SJCRH30 (cell line): Measurements from ENCODE around the gene GRIA4. TPM values are rescaled to one million over a fixed set of nuclear protein-coding genes. Genes with fewer than 3 reads are reported as not detected.
A peak's percentile ranks its signal among the peaks of the same experiment; 100 is the strongest.

Source experiments
- DNase-seq, 2 experiments: peaks; one replicate each; pipeline ENCODE4 v3.0.0-alpha.2; 2015 to 2020
- H3K27ac ChIP-seq: fragments of 250-450 bp; sonication (Bioruptor Pico); 2 replicates; pipeline ENCODE4 v1.5.1; 2020; ENCODE audit warnings: mild to moderate bottlenecking, moderate library complexity
- H3K27me3 ChIP-seq: fragments of 250-450 bp; sonication (Bioruptor Pico); 2 replicates; pipeline ENCODE4 v1.5.1; 2020; ENCODE audit warnings: mild to moderate bottlenecking, moderate library complexity
- H3K36me3 ChIP-seq: fragments of 250-450 bp; sonication (Bioruptor Pico); 2 replicates; pipeline ENCODE4 v1.5.1; 2020; ENCODE audit warnings: mild to moderate bottlenecking, moderate library complexity
- H3K4me1 ChIP-seq: fragments of 250-450 bp; sonication (Bioruptor Pico); 2 replicates; pipeline ENCODE4 v1.5.1; 2020; ENCODE audit warnings: mild to moderate bottlenecking, moderate library complexity
- H3K4me3 ChIP-seq: fragments of 250-450 bp; sonication (Bioruptor Pico); 2 replicates; pipeline ENCODE4 v1.5.1; 2020; ENCODE audit warnings: mild to moderate bottlenecking, moderate library complexity
- H3K9me3 ChIP-seq: fragments of 250-450 bp; sonication (Bioruptor Pico); replicated peaks from 2 replicates; pipeline ENCODE4 v1.5.1; 2020; ENCODE audit warnings: mild to moderate bottlenecking, moderate library complexity
- total RNA-seq: library from RNA; depleted of rRNA; stranded (reverse); fragments of >200 nt; shearing (Covaris generic); gene quantifications from 2 replicates; pipeline ENCODE4 v1.2.3, GENCODE V29; 2014

The GRIA4 gene
- total RNA-seq, 1 experiment from 2014 or later, result not detected

DNA sequence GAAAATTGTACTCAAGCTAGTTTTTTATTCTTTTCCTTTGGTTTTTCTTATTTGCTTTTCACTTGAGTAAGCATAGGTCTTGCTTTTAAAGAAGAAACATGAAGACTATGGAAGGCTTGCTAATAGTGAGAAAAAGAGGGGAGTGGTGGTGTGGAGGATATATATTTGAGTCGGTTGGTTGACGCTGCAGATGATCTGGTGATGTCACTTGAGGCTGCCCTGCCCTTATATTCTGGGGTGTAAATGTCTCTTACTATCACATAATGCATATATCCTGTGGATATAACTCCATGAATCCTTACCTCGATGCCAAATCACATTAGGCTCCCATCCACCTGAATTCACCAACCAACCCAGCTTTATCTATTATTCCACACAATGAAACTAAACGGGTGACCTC lies 2.9 kb downstream of the GRIA4 start:
- Histone ChIP-seq H3K4me3 (no peak overlapping the region), H3K9me3 (no peaks in the 10 kb centered on the region), H3K4me1 (no peaks in the 10 kb centered on the region), H3K27ac (no peak overlapping the region), H3K36me3 (no peaks in the 10 kb centered on the region), H3K27me3 (no peaks in the 10 kb centered on the region)
- DNase-seq, result no peak

DNA sequence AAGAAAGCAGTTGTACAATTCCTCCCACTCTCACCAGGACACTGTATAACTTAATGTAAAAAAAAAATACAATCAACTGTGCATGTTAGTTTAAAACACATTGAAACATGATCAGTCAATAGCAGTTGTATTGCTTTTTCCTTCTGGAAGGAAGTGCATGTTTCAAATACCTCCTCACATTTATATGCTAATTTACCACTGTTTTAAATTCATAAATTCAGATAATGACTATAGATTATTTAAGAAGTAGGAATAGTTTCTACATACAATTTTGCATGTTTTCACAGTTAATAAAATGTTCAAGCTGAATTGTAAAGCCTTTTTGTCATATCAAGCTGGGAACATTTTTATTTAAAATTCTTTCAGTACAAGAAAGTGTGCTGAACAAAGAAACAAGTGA lies 3.3 kb downstream of the GRIA4 start:
- H3K27ac ChIP-seq, result no peak overlapping the region
- no peaks in the 10 kb centered on the region for H3K4me1 ChIP-seq
- no peak for DNase-seq
- H3K4me3 ChIP-seq, result no peak overlapping the region
- no peaks in the 10 kb centered on the region for H3K27me3 ChIP-seq
- H3K9me3 ChIP-seq, result no peaks in the 10 kb centered on the region
- no peaks in the 10 kb centered on the region for H3K36me3 ChIP-seq

- DNase-seq, result no peak
- Histone ChIP-seq H3K9me3 (no peaks in the 10 kb centered on the region), H3K36me3 (no peaks in the 10 kb centered on the region), H3K27me3 (no peaks in the 10 kb centered on the region), H3K4me3 (no peak overlapping the region), H3K4me1 (no peaks in the 10 kb centered on the region), H3K27ac (no peak overlapping the region)
Observed at GRCh38 chr11:105618343-105618955, 8.6 kb downstream of the GRIA4 start.

GRCh38 chr11:105619556-105619955 lies 9.7 kb downstream of the GRIA4 start:
- no peaks in the 10 kb centered on the region for H3K4me1 ChIP-seq
- no peak overlapping the region for H3K27ac ChIP-seq
- no peak for DNase-seq
- no peaks in the 10 kb centered on the region for H3K36me3 ChIP-seq
- no peak overlapping the region for H3K4me3 ChIP-seq
- no peaks in the 10 kb centered on the region for H3K27me3 ChIP-seq
- no peaks in the 10 kb centered on the region for H3K9me3 ChIP-seq

DNA sequence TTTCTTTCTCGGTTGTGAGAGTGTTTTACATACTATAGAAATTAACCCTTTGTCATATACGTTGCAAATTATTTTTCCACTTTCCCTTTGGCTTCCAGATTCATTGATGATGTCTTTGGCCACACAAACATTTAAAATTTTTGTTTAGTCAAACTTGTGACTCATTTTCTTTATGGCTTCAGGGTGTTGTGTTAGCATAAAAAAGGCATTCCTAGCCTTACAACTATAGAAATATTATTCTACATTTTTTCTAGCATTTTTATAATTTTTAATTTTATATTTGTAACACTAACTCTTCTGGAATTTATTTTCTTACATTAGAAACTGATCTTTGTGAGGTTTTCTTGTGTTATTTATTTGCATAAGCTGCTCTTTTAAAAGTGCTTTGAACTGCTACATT lies 12.1 kb downstream of the GRIA4 start:
- DNase-seq, result no peak
- Histone ChIP-seq H3K4me3 (no peak overlapping the region), H3K27me3 (no peaks in the 10 kb centered on the region), H3K36me3 (no peaks in the 10 kb centered on the region), H3K27ac (no peak overlapping the region), H3K4me1 (no peaks in the 10 kb centered on the region), H3K9me3 (no peaks in the 10 kb centered on the region)

DNA sequence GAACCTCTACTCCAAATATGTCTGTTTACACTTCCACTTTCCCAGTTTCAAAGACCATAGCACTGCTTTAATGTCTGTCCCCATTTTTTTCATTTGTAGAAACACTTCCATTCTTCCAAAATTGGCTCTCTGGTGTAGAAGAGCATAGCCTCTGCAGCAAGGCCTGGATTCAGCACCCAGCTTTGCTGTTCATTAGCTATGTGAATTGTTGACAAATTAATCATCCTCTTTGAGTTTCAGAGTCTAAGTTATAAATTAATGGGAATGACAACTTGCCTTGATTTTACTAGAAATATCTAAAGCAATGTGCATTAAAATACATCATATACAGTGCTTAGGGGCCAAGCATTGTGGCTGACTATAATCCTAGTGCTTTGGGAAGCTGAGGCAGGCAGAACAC lies 22.4 kb downstream of the GRIA4 start:
- Histone ChIP-seq H3K9me3 (no peaks in the 10 kb centered on the region), H3K4me1 (no peaks in the 10 kb centered on the region), H3K4me3 (no peak overlapping the region), H3K27ac (no peak overlapping the region), H3K27me3 (no peaks in the 10 kb centered on the region), H3K36me3 (no peaks in the 10 kb centered on the region)
- DNase-seq, result no peak

DNA sequence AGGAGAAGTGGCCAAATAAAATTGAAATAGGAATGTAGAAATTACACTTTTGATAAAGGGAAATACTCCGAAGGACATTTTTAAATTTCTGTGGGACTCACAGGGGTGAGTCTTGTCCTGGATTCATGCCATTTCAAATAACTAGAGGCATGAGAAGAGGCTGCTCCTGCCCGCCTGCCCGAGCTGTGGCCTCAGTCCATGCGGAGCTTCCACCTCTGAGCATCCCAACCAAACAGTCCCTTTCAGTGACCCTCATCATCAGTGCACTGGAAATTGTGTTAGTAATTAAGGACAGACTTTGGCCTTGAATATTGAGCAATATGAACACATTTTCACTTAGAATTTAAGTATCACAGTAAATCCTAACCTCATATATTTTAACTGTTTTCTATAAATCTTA lies 25.6 kb downstream of the GRIA4 start:
- no peaks in the 10 kb centered on the region for H3K36me3 ChIP-seq
- H3K9me3 ChIP-seq, result no peaks in the 10 kb centered on the region
- H3K4me3 ChIP-seq, result no peak overlapping the region
- no peak overlapping the region for H3K27ac ChIP-seq
- no peaks in the 10 kb centered on the region for H3K27me3 ChIP-seq
- H3K4me1 ChIP-seq, result no peaks in the 10 kb centered on the region
- DNase-seq, result no peak

DNA sequence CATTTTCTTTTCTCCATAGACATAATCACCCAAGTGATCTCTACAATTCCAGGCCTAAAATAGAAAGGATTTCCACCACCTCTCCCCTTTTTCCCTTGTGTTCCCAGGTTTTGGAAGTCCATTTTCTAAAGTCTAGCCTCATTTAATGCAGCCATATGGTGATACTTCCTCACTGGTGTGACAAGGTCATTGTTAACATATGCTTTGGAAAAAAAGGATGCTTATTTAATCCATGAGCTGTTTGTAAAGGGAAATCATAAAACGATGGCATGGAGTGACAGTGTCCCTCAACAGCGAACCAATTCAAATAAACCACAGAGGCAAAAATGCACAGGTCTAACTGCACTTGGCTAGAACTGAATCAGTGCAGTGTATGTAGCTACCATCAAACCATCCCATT lies 26.6 kb downstream of the GRIA4 start:
- H3K9me3 ChIP-seq, result no peaks in the 10 kb centered on the region
- H3K36me3 ChIP-seq, result no peaks in the 10 kb centered on the region
- H3K4me3 ChIP-seq, result no peak overlapping the region
- no peak overlapping the region for H3K27ac ChIP-seq
- no peaks in the 10 kb centered on the region for H3K4me1 ChIP-seq
- no peaks in the 10 kb centered on the region for H3K27me3 ChIP-seq
- no peak for DNase-seq

GRCh38 chr11:105639527-105639926 lies 29.7 kb downstream of the GRIA4 start:
- no peaks in the 10 kb centered on the region for H3K27me3 ChIP-seq
- DNase-seq, result no peak
- no peaks in the 10 kb centered on the region for H3K9me3 ChIP-seq
- H3K36me3 ChIP-seq, result no peaks in the 10 kb centered on the region
- H3K4me1 ChIP-seq, result no peaks in the 10 kb centered on the region
- H3K4me3 ChIP-seq, result no peak overlapping the region
- no peak overlapping the region for H3K27ac ChIP-seq

- Histone ChIP-seq H3K36me3 (no peaks in the 10 kb centered on the region), H3K4me3 (no peak overlapping the region), H3K27ac (no peak overlapping the region), H3K9me3 (no peaks in the 10 kb centered on the region), H3K4me1 (peaks cover 6% of the 10 kb centered on the region; the same call in 1 of the 2 replicates), H3K27me3 (no peaks in the 10 kb centered on the region)
- no peak for DNase-seq
Observed at GRCh38 chr11:105641433-105641832, 31.6 kb downstream of the GRIA4 start.

GRCh38 chr11:105642870-105643269 lies 33.0 kb downstream of the GRIA4 start:
- Histone ChIP-seq H3K27ac (no peak overlapping the region), H3K36me3 (no peaks in the 10 kb centered on the region), H3K9me3 (no peaks in the 10 kb centered on the region), H3K4me3 (no peak overlapping the region), H3K4me1 (peaks cover 6% of the 10 kb centered on the region; the same call in 1 of the 2 replicates), H3K27me3 (no peaks in the 10 kb centered on the region)
- DNase-seq, result no peak

DNA sequence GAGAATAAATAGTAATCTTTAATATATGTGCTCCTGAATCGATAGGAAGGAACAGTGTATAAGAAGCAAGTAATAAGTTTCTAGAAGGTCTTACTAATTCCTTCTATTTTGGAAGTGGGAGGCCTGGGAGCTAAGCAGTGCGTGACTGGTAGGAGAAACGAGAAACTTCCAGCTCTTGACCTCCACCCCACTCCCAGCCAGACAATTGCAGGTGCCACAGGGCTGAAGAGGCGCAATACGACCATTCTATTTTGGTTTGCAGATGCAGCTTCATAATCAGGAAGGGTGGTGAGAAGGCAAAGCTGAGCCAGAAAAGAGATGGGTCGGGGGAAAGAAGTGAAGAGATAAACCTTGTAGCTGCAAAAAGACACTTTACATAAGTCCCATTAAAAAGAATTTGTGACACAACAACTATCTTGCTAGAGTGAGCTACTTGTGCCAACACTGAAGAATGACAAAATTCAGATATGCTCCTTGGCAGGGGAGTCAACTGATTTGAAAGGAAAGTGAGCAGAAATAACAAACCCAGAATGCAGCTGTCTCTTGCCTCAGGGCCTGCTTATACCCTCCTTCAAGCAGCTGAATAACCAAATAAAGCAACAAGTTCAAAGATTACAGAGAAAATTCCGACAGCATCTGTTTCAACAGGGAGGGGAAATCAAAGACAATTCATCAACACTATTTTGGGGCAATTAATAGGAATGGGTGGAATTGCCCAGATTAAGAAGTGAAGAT lies 35.1 kb downstream of the GRIA4 start:
- Histone ChIP-seq H3K4me1 (peaks cover 6% of the 10 kb centered on the region; the same call in 1 of the 2 replicates), H3K27me3 (no peaks in the 10 kb centered on the region), H3K36me3 (no peaks in the 10 kb centered on the region), H3K9me3 (no peaks in the 10 kb centered on the region), H3K27ac (no peak overlapping the region), H3K4me3 (no peak overlapping the region)
- peak; percentile 33 to 64 for DNase-seq

DNA sequence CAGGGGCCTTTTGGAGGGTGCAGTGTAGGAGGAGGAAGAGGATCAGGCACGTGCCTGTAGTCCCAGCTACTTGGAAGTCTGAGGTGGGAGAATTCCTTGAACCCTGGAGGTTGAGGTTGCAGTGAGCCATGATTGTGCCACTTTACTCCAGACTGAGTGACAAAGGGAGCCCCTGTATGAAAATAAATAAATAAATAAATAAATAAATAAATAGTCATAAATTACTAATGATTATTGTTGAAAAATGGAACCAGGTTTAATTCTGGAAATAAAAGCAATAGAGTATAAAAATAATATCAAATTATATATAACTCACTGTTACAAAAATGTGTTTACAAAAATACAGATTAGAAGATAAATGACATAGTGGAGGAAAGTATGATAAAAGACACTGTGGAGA lies 37.9 kb downstream of the GRIA4 start:
- Histone ChIP-seq H3K36me3 (no peaks in the 10 kb centered on the region), H3K27ac (no peak overlapping the region), H3K4me3 (no peak overlapping the region), H3K27me3 (no peaks in the 10 kb centered on the region), H3K4me1 (peaks cover 6% of the 10 kb centered on the region; the same call in 1 of the 2 replicates), H3K9me3 (no peaks in the 10 kb centered on the region)
- DNase-seq, result no peak

- H3K4me1 ChIP-seq, result peaks cover 6% of the 10 kb centered on the region; the same call in 1 of the 2 replicates
- H3K27ac ChIP-seq, result no peak overlapping the region
- no peaks in the 10 kb centered on the region for H3K27me3 ChIP-seq
- H3K36me3 ChIP-seq, result no peaks in the 10 kb centered on the region
- H3K4me3 ChIP-seq, result no peak overlapping the region
- H3K9me3 ChIP-seq, result no peaks in the 10 kb centered on the region
- no peak for DNase-seq
Observed at GRCh38 chr11:105648762-105649161, 38.9 kb downstream of the GRIA4 start.

- H3K27me3 ChIP-seq, result no peaks in the 10 kb centered on the region
- no peak overlapping the region for H3K4me3 ChIP-seq
- H3K36me3 ChIP-seq, result no peaks in the 10 kb centered on the region
- no peaks in the 10 kb centered on the region for H3K9me3 ChIP-seq
- H3K27ac ChIP-seq, result no peak overlapping the region
- H3K4me1 ChIP-seq, result no peaks in the 10 kb centered on the region
- DNase-seq, result no peak
Observed at GRCh38 chr11:105665281-105665680, 55.4 kb downstream of the GRIA4 start.

DNA sequence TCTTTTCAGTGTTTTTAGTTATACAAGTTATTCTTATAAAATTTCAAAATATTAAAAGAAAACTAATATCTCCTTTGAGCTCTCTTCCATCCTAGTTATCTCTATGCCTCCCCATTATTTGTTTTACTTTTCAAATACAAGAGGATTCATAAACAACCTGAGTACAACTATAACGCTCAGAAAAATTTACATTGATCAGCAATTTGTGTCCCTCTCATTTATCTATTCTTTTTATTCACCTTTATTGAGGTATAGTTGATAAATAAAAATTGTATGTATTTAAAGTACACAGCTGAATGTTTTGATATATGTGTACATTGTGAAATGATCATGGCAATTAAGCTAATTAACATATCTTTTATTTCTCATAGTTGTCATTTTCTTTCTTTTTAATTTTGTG lies 57.6 kb downstream of the GRIA4 start:
- Histone ChIP-seq H3K27me3 (no peaks in the 10 kb centered on the region), H3K4me1 (no peaks in the 10 kb centered on the region), H3K9me3 (no peaks in the 10 kb centered on the region), H3K27ac (no peak overlapping the region), H3K36me3 (no peaks in the 10 kb centered on the region), H3K4me3 (no peak overlapping the region)
- DNase-seq, result no peak
